Activated CD4-positive, alpha-beta T cell treated with anti-CD3 and anti-CD28 coated beads, Interleukin-2, amount 50 U/mL, for 48 hours (primary cell): ENCODE results near the gene RAPGEF6.
"Not testable (repeated sequence)": the region's sequence is repeated elsewhere in the genome, so short reads cannot be mapped to it uniquely, and the experiment has no call there.

Source experiments
- DNase-seq, 2 experiments: peaks; one replicate each; pipeline ENCODE4 v3.0.0-alpha.2; 2020

RAPGEF6 gene

DNA sequence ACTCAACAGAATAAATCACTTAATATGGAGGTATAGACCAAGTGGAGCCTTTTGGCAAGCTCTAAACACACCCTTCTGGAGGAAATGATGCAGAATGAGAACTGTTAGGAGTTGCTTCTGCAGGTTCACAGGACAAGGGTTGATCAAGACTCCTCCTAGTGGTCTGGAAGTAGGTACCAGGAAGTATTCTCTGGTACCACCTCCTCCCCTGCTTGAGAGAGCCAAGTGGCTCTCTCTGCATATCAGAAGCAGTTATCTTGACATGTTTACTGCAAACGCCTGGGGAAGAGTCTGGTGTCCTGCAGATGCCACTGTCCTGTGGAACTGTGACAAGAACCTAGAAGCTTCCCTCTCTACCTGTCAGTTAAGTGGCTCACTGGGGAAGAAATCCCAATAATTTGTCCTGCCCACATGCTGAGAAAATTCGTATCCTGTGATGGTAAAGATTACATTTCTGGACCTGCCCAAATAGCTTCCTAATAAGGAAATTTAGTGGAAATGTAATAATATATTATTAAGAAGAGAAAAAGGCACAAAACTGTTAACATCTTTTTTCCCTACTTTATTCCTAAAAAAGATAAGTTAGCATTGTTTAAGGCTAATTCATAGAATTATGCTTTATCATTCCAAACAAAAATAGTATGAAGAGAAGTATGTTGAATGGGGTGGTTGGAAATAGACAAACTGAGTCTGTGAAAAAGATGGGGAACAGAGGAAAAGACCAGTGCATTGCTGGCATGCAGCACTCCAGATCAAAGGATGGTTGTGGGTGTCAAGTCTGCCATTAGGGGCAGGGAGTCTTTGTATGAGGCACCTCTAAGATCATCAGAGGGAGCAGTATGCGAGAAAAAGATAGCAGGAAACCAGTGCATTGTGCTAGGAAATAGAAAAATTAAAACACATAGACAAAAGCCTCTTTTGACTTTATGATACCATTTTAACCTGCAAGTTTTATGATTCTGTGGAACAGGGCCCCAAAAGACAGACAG, 252.3 kb downstream of the RAPGEF6 start:
- no peak for DNase-seq

GRCh38 chr5:131381777-131382176, 253.3 kb downstream of the RAPGEF6 start:
- DNase-seq: no peak

GRCh38 chr5:131381021-131381420, 254.0 kb downstream of the RAPGEF6 start:
- no peak for DNase-seq

DNA sequence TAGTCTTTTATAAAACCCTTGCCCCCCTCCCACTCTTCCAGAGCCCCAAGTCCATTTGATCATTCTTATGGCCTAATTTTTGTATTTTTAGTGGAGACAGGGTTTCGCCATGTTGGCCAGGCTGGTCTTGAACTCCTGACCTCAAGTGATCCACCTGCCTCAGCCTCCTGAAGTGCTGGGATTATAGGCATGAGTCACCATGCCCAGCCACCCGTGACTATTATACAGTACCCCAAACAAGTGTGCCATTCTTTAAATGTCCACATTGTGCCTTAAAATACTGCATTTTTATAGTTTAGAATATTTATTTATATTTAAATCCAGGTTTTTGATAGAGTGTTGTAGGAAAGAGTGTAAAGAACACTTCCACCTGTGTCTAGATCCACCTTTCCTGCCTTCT, 254.8 kb downstream of the RAPGEF6 start:
- not testable (repeated sequence) for DNase-seq

GRCh38 chr5:131379723-131380122, 255.3 kb downstream of the RAPGEF6 start:
- DNase-seq: peak; percentile 54 to 61

DNA sequence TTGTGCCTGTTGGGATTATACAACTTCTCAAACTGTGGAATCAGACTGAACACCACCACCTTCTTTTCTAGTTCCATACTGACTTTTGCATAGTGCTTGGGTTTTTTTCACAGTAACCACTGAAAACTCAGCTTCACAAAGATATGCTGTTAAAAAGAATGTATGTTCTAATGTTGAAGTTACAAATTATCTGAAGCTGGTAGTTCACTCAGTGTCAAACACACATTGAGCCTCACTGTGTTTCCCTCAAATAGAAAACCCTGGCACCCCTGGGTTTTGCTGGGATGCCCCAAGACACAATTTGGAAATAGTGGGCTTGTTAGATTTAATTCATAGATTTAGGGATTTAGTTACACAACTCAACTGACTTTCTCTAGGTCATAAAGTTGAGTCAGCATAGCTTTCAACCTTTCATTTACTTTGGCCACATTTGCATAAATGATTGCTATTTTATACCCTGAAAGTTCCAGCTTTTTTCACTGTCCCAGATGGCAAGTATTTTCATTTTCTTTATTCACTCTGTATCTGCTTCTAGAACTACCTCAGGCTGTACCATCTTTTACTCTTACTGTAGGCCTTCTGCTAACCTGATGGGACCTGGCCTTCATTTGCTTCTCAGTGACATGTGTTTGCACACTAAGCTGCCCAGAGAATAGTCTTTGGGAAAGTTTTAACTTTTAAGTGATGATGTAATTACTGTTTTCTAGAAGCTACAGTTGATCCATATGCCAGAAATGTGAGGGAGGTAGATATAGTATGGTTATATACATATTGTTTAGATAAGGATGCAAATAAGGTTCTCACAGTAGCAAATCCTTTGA, 256.1 kb downstream of the RAPGEF6 start:
- DNase-seq: no peak

DNA sequence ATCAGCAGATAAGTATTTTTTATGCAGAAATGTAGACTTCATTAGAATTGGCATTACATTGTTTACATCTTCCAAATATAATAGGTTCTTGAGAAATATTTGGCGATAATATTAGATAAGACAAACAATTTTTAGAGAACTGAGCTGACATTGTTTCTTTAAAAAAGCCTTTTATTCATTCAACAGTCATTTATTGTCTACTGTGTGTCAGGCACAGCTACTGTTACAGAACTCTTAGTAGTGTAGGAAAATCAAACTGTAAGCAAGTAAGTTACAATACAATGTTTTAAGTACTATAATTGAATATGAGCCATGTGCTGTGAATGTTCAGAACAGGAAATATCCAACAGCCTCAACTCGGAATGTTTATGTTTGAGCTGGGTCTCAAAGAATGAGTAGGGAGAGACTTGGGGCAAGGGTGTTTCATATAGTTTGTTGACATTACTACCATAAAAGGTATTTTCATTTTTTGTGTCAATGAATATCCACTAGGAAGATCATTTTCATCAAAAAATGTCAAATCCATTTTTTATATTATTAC, 257.2 kb downstream of the RAPGEF6 start:
- DNase-seq: no peak

GRCh38 chr5:131377346-131377745, 257.7 kb downstream of the RAPGEF6 start:
- DNase-seq: no peak

DNA sequence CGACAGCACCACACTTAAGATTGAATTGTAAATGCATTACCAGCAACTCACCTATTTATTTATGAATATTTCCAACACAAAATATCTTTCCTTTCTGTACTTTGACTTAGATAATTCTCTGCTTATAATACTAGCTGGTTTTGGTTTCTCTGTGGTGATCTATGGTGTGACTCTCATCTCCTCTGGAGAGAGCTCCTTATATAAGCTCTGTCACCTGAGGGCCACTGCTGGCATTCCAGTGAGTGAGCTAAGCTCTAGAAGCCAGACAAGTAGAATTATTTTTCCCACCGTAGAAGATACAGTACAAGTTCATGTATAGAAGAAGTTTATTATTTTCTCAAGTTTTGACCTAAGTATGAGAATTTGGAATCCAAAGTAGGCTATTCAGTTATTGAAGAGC, 259.7 kb downstream of the RAPGEF6 start:
- DNase-seq: no peak
